GM12891 (cell line): ENCODE results near the gene PLK5.

Experiments
- POLR2A ChIP-seq: IDR thresholded peaks from 2 replicates; pipeline ENCODE4 v1.6.1; 2011; ENCODE audit warnings: low read depth, low read length, control low read depth
- POLR2AphosphoS5 ChIP-seq: IDR thresholded peaks from 2 replicates; pipeline ENCODE4 v1.6.1; 2011; ENCODE audit warnings: low read depth, low read length, control low read depth
- POU2F2 ChIP-seq: IDR thresholded peaks from 2 replicates; pipeline ENCODE4 v1.6.1; 2011; ENCODE audit warnings: low read depth, mild to moderate bottlenecking, control low read depth, low read length, moderate library complexity
- TAF1 ChIP-seq: IDR thresholded peaks from 2 replicates; pipeline ENCODE4 v1.6.1; 2011; ENCODE audit warnings: low read depth, low read length, control low read depth

DNA sequence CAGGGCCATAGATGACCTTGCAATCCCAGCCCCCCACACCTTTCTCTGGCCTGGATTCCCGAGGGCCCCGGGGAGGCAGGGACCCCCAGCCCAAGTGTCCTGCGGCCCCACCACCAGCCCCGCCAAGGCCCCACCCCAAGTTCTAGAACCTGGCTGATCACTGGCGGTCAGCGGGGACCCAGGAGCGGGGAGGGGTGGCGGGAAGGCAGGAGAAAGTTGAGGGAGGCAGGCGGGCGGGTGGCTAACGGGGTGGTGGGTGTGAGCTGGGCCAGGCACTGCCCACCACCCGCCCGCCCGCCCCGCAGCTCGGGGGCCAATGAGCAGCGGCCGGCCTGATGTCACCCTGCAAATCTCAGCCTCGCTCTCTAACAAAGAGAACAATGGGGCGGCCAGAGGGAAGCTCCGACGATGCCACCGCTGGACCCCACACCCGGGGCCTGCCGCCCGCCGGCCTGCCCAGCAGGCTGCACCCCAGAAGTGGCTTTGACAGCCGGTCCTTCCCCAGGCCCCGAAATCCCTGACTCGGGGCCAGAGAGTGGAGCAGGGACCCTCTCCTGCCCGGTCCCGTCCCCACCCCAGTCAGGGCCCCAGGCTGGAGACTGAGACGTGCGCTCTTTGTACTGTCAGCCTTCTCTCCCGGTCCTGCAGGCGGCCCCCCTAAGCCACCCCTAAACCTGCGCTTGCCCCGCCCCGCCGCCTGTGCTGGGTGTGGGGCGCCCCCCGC lies 42.7 kb downstream of the PLK5 start:
- TF ChIP-seq POU2F2 (no peak), POLR2A (no peak), POLR2AphosphoS5 (no peak), TAF1 (no peak)
